NCI-H748 treated with DMSO at 0.1 percent for 48 hours (cell line): Measurements from ENCODE around the gene FAM13B.
"Not testable (repeated sequence)": the region's sequence is repeated elsewhere in the genome, so short reads cannot be mapped to it uniquely, and the experiment has no call there.

Experiments
- DNase-seq: peaks from one replicate; lab custom pipeline; 2025; lab: John Stamatoyannopoulos, UW

The FAM13B gene

DNA sequence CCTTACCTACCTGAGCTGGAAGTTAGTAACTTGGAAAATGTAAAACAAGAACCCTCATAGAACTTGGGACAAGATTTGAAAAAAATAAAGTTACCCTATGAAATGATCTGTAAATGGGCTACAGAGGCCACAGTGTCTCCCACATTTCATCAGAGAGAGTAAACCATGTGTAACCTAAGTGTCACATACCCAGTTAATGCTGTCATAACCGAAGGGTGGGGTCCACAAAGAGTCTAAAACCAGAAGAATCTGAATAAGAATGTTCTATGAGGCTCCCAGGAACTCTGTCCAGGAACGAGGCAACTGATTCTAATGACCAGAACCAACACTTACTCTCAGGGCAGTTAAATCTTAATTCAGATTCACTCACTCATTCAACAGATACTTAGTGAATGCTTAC lies 1.0 kb upstream of the FAM13B start:
- DNase-seq = no peak

DNA sequence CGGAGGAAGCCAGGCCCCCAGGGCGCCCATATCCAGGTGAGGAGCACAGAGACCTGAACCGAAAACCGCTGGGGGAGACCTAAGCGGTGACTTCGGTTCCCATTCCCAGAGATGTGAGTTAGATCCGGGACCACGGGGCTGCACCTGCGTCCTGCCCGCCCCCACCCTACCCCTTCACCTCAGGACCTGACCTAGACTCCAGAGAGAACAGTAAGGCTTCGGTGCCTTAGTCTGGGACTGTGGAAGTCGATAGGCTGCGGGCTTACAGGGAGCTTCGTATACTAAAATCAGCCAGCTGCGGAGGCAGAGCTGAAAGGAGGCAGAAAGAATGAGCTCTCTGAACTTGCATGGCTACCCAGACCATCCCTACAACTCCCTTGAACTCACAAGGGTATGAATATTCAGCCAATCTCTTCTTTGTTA lies 518 bp upstream of the FAM13B start:
- DNase-seq = no peak

DNA sequence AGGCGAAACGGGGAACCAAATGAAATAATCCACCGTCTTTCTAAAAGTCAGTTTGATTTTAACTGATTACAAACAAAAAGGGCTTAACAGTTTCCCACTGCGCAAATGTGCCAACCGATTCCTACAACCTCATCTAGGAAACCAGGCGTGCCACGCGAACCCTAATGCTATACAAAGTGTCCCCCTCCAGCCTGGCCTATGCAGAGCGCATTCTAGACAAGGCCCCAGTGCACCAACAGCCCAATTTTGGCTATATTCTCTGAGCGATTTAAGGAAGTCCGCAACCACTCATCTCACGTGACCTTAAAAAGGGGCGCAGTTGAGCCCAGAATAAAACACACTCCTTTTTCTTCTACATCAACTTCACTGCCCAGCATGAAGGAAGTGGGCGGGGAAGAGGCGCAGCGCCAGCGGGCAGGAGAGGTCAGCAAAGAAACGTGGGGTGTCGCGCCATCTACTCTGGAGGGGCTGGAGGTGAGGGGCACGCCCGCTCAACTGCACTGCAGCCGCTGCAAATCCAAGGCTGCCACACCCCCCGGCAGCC lies 779 bp downstream of the FAM13B start:
- no peak for DNase-seq

DNA sequence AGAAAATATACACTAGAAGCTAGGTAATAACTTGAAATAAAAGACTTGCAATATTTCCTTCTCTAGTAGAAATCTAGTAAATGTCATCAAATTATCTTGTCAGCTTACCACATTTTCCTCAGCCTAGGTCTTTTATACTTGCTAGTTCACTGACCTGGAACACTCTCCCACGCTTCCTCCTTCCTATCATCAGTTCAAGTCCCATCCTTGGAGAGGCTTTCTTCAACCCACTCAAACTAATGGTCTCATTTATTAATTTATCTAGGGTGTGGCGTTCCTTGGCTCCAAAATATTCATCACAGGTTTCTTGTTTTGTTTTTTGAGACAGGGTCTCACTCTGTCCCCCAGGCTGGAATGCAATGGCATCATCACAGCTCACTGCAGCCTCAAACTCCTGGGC lies 2.9 kb downstream of the FAM13B start:
- DNase-seq = no peak

DNA sequence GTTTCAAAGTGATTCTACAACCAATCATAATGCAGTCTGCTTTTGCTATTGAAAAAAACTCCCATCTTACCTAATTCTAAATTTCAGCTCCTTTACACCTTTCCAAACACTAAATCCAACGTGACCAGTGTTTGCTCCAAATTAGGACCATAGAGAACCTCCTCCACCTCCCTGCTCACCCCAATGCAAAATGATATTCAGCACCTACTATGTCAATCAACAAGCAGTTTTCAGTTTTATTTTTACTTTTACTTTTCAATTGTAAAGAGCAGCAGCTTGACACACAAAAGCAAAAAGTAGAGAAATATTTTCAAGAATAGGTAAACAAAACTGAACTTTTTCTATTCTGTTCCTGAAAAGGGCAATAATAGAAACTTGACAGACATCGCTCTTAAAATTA lies 3.4 kb downstream of the FAM13B start:
- DNase-seq = no peak

DNA sequence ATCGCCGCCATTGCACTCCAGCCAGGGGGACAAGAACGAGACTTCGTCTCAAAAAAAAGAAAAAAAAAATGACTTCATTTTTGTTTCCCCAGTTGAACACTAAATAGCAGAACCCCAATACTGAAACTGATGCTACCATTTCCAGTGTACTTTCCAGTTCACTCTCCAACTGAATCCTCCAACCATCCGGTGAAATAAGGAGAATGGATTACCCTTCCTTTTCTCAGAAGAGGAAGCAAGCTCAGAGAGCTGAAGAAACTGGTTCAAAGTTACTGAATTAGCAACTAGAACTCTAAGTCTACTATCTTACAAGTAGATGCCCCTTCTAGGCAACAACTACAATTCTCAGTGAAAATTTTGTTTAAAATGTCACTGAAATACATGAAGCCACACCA lies 3.9 kb downstream of the FAM13B start:
- no peak for DNase-seq

DNA sequence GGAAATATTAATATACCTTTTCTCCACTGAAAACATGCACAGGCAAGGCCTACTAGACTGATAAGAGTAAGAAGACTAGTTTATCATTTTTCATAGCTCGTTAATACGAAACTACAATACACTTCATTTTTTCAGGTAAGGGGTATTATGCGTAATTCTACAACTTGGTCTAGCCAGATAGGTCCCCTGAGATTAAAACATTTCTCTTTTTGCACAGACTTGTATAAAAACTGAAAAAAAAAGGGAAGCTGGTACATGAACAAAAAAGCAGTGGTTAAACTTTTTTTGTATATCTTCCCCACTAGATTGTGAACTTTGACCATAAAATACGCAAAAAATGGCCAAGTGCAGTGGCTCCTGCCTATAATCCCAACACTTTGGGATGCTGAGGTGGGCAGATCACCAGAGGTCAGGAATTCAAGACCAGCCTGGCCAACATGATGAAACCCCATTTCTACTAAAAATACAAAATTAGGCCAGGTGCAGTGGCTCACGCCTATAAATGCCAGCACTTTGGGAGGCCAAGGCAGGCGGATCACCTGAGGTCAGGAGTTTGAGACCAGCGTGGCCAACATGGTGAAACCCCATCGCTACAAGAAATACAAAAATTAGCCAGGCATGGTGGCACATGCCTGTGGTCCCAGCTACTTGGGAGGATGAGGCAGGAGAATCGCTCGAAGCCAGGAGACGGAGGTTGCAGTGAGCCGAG lies 4.5 kb downstream of the FAM13B start:
- DNase-seq = not testable (repeated sequence)

DNA sequence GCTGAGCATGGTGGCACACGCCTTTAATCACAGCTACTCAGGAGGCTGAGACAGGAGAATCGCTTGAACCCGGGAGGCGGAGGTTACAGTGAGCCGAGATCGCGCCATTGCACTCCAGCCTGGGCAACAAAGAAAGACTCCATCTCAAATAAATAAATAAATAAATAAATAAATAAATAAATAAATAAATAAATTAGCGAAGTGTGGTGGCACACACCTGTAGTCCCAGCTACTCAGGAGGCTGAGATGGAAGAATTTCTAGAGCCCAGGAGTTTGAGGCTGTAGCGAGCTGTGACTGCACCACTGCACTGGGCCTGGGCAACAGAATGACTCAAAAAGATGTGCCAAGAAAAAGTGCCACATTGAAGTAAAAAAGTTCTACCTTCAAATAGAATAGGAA lies 6.1 kb downstream of the FAM13B start:
- DNase-seq = not testable (repeated sequence)

DNA sequence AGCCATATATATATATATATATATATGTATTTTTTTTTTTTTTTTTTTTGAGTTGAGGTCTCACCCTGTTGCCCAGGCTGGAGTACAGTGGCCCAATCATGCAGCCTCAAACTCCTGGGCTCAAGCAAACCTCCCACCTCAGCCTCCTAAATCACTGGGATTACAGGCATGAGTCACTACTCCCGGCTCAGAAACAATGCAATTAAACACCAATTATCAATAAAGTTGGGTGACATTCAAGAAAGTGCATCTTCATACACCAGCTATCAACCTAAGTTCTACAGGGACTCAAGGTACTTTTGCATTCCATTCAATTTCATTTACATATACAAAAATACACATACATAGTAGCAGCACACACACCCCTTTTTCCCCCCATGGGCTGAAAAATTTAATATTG lies 7.6 kb downstream of the FAM13B start:
- DNase-seq = no peak

DNA sequence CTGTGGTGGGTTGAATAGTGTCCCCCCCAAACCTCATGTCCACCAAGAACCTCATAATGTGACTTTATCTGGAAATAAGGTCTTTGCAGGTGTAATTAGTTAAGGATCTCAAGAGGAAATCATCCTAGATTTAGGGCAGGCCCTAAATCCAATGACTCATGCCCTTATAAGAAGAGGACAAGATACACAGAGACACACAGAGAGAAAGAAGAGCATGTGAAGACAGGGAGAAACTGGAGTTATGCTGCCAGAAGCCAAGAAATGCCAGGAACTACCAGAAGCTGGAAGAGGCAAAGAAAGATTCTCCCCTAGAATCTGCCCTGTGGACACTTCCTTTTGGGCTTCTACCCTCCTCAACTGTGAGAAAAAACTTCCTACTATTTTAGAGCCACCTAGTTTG lies 8.8 kb downstream of the FAM13B start:
- DNase-seq = no peak

DNA sequence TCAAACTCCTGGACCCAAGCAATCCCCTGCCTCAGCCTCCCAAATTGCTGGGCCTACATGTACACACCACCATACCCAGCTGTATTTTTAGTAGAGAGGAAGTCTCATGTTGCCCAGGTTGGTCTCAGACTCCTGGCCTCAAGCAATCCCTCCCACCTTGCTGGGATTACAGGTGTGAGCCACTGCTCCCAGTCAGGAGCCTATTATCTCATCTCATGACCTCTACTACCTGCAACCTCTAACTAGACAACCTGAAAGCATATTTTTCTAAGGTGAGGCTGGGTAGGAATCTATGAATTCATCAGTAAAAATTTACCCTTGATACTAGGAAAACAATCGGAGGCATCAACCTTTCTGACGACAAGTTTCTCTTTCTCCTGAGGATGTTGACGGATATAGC lies 10.0 kb downstream of the FAM13B start:
- no peak for DNase-seq

DNA sequence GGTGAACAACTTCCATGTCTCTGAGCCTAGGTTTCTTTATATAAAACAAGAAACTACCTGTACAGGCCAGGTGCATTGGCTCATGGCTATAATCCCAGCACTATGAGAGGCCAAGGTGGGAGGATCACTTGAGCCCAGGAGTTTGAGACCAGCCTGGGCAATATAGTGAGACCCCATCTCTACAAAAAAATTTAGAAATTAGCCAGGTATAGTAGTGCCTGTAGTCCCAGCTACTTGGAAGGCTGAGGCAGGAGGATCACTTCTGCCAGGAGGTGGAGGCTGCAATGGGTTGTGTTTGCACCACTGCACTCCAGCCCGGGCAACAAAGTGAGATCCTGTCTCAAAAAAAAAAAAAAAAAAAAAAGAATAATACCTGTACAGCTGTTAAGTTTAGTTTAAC lies 11.1 kb downstream of the FAM13B start:
- no peak for DNase-seq

DNA sequence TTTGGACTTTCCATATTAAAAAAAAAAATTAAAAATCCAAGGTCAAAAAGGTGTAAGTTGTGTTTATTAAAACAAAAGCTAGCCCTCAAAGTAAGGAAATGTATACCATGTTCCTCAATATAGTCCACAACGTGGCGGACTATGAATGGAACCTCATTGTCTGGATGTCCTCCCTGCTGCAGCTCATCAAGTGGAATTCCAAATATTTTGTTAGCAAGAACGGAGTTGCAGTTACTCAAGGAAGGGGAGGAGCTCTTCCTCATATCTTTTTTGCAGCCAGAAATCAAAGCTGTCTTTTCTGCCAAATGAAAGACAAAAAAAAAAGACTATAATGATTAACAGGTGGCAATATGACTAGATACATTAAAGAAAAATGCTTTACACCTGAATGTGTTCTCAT lies 14.0 kb downstream of the FAM13B start:
- no peak for DNase-seq

DNA sequence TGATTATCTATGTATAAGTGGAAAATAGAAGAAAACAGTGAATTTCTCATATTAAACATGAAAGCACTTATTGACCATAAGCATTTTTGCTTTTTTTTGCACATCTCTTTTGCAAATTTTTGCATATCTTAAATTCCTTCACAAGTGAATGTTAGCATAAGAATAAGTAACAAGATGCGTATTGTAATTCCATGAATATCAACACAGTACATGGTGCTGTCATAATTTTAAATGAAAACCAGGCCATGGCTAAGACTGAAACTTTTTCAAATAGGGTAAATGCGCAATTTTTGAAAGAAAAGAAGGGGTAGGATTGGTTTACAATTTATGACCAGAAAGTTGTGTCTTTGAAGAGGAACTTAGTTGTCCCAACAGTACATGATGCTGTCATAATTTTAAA lies 17.0 kb downstream of the FAM13B start:
- no peak for DNase-seq

DNA sequence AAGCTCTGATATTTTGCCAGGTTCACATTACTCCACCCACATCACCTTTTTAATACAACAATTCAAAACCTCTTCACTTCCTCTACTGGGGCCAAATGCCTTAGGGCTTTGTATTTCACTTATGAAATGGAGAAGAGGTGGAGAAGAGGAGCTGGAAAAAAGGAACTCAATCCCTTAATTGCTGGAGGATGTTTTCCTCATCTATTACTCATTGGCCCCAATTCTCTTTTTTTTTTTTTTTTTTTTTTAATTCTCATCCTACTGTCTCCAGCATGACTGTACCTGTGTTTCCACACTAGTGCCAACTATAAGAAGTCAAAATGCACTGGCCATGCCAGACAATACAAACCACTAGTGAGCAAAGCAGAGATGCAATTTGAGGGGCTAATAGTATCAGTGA lies 20.9 kb downstream of the FAM13B start:
- DNase-seq = no peak

DNA sequence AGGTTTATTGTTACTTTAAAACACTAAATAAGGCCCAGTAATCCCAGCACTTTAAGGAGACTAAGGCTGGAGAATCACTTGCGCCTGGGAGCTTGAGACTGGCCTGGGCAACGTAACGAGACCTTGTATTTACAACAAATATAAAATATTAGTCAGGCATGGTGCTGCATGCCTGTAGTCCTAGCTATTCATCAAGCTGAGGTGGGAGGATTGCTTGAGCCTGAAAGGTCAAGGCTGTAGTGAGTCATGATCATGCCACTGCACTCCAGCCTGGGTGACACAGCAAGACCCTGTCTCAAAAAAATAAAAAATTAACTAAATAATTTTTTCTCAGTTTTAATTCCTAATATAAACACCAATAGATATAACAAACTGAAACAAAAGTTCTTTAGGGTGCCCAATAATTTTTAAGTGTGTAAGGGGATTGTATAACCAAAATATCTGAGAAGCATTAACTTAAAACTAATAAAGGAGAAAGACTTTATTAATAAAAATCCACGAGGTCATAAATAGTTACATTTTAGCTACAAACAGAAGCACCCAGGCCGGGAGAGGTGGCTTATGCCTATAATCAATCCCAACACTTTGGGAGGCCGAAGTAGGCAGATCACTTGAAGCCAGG lies 32.7 kb downstream of the FAM13B start:
- no peak for DNase-seq

DNA sequence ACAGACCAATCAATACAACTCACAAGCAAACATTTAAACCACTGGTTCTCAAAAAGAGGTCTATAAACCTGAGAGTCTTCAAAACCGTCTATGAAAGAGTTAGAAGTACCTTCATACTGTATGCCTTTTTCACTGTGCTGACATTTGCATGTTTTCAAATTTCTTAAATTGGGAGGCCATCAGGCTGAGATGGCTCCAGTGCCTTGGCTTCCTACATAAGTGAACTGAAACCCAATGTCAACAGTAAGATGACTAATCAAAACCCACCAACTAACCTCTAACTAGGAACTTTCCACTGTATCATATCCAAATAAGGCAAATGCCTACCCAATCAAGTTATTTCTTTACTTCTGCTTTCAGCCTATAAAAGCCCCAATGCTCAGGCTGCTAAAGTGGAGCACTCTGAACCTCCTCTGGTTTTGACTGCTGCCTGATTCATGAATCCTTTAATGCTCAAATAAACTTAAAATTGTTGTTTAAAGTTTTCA lies 35.1 kb downstream of the FAM13B start:
- no peak for DNase-seq

DNA sequence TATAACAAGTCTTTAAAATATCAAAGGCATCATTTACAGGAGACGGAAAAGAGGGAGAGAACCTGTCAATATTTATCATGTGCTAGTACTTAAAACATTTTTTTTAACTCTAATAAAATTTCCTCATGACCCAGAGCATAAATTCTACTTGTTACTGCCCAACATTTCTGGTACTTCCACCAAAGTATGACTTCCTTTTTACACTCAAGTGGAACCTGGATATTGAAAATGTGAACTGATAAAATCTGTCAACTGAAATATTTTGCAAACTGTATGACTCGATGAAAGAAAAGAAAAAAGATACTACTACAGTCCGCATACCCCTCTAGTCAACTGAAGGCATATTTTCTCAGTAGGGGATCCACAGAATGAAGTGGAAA lies 37.1 kb downstream of the FAM13B start:
- DNase-seq = no peak

DNA sequence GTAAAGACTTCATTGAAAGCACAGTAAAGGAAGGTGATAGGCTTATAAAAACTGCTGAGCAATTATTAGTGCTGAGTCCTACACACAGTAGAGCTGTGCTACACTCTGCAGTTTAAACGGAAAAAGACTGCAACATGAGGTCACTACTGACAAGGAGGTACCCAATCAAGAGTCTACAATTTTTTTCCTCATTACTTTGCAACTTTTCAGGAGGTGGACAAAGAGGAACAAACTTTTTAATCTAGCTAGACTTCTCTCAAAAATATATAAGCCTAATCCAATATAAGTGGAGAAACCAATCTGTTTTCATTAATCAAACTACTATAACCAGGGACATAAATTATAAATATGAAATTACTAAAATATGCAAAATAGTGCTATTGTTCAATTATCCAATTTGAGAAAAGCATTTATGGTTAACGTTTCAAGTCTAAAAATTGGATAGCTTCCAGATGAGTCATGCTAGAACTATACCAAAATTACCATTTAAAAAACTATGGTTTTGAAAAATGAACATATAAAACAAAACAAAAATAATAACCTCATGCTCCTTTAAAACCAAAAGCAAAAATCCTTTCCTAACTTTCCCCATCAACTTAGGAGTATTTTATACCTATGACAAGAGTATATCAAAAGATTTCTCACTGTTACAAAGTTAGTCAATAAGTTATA lies 37.7 kb downstream of the FAM13B start:
- no peak for DNase-seq

DNA sequence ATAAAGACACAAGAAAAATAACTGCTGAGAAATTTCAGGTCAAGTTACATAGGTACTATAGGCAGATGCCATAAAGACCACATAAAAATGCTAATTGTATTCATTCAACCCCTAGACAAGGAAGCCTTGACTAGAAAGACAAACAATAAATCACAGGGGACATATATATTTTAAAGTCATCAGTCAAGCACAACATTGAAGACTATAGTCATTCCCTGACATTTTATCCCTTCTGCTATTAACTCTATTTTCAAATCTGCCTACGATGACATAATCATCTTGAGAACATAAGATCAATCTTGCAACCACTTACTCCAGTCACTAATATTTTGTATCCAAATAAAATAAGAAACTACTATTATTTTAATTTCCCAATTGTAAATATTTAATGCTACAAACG lies 38.3 kb downstream of the FAM13B start:
- no peak for DNase-seq

DNA sequence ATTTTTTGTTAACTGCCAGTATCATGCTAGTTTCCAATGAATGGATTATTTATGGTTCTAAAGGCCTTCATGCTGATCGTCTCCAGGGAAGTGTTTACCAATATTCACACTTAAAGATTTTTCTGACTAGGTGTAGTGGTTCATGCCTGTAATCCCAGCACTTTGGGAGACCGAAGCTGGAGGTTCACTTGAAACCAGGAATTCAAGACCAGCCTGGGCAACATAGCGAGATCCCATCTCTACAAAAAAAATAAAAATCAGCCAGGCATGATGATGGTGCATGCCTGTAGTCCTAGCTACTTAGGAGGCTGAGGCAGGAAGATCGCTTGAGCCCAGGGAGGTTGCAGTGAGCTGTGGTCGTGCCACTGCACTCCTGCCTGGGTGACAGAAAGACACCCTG lies 43.5 kb downstream of the FAM13B start:
- no peak for DNase-seq

DNA sequence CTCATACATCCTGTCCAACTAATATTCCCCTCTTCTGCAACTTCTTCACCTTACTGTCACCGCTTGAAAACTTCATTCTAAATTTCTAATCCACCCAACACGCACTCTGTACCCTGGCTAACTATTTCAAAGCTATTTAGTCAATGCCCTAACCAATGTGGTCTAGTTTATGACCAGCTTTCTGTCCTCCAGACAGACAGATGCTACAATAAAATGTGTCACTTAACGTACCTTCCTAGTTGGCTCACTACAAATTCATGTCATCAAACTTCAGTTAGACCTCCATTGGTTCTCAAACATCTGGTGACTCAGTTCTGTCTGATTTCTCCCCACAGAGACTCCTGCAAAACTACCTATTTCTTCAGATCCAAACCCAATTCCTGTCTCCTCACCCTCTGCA lies 57.7 kb downstream of the FAM13B start:
- DNase-seq = no peak

DNA sequence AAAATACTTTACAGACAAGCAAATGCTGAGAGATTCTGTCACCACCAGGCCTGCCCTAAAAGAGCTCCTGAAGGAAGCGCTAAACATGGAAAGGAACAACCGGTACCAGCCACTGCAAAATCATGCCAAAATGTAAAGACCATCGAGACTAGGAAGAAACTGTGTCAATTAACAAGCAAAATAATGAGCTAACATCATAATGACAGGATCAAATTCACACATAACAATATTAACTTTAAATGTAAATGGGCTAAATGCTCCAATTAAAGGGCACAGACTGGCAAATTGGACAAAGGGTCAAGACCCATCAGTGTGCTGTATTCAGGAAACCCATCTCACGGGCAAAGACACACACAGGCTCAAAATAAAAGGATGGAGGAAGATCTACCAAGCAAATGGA lies 62.5 kb downstream of the FAM13B start:
- not testable (repeated sequence) for DNase-seq
